Stomach (tissue), 9 donors: ENCODE measurements around the gene PLXNA2. TPM values are rescaled to one million over a fixed set of nuclear protein-coding genes. Genes with fewer than 3 reads are reported as not detected.
A peak's percentile ranks its signal among the peaks of the same experiment; 100 is the strongest.

Experiments
- DNase-seq, 2 donors: peaks; one replicate each; pipeline versions ENCODE4 v3.0.0 to v3.0.0-alpha.2; 2013 to 2019
- H3K27ac ChIP-seq, 5 donors: fragments of 200-600 bp in 4 of 5; sonication (generic) in 4 of 5; one replicate each; pipeline ENCODE4 v1.5.1; 2013 to 2019; ENCODE audit warnings: mild to moderate bottlenecking in 1 of 5, moderate library complexity in 1 of 5
- H3K27me3 ChIP-seq, 3 donors: fragments of 200-600 bp; sonication (generic); one replicate each; pipeline ENCODE4 v1.5.1; 2017 to 2019; ENCODE audit warnings: mixed run types in 1 of 3
- H3K36me3 ChIP-seq, 4 donors: fragments of 200-600 bp; sonication (generic); 1 replicate in 3 of 4; 2 replicates in 1 of 4; pipeline ENCODE4 v1.5.1; 2016 to 2019
- H3K4me1 ChIP-seq, 4 donors: fragments of 200-600 bp; sonication (generic); one replicate each; pipeline ENCODE4 v1.5.1; 2016 to 2019
- H3K4me3 ChIP-seq, 4 donors: fragments of 200-600 bp; sonication (generic) in 3 of 4; one replicate each; pipeline ENCODE4 v1.5.1; 2016 to 2019; ENCODE audit warnings: mild to moderate bottlenecking in 1 of 4
- H3K9me3 ChIP-seq, 4 donors: fragments of 200-600 bp; sonication (generic); one replicate each; pipeline ENCODE4 v1.5.1; 2016 to 2019
- CTCF ChIP-seq, 7 experiments: fragments of 450-650 bp in 4 of 7; fragments of 200-600 bp in 3 of 7; sonication (generic) in 3 of 7; IDR thresholded peaks; one replicate each; pipeline ENCODE4 v1.5.1; 2016 to 2019; ENCODE audit warnings: antibody characterized with exemption in 7 of 7, control low read depth in 2 of 7, mild to moderate bottlenecking in 1 of 7
- EP300 ChIP-seq: sonication (generic); formaldehyde crosslinking; IDR thresholded peaks from one replicate; pipeline ENCODE4 v1.6.1; 2017; ENCODE audit warnings: antibody characterized with exemption
- POLR2A ChIP-seq, 4 donors: fragments of 450-650 bp; IDR thresholded peaks; one replicate each; pipeline ENCODE4 v1.6.1; 2016; ENCODE audit warnings: antibody characterized with exemption in 4 of 4, control low read depth in 2 of 4, mild to moderate bottlenecking in 1 of 4, moderate library complexity in 1 of 4
- POLR2AphosphoS5 ChIP-seq, 3 donors: sonication (generic); formaldehyde crosslinking; IDR thresholded peaks; one replicate each; pipeline ENCODE4 v1.6.1; 2016; ENCODE audit warnings: antibody characterized with exemption in 3 of 3
- WGBS, 5 donors: extraction: QIAGEN DNeasy Blood & Tissue Kit in 3 of 5; methylation state at CpG; one replicate each; pipeline versions ENCODE4 v1.1.5 to v1.1.7; 2013 to 2018; 5-methylcytosine and 5-hydroxymethylcytosine counted together
- intact Hi-C: fragments of 100-400 bp; cut with DNase I; formaldehyde crosslinking; loops from one replicate; pipeline ENCODE4 v1.15.1; 2023; ENCODE audit warnings: low total_unique reads
- polyA plus RNA-seq, 3 donors: library from polyadenylated mRNA; stranded (reverse); fragments of 200-250 nt; gene quantifications; one replicate each; pipeline ENCODE4 v1.2.3, GENCODE V29; 2013
- total RNA-seq, 5 donors: library from RNA; depleted of rRNA; stranded (reverse); fragments of >200 nt; gene quantifications; one replicate each; pipeline versions ENCODE4 v1.1.0 to v1.2.3, GENCODE V29; 2014 to 2016
- donor health status: healthy with polysubstance abuse.
- donor health status: Bipolar disorder and iron deficiency.
- donor health status: healthy.

PLXNA2 gene
- total and polyA plus RNA-seq, 8 donors: 2.7 to 185 (median 28.7) TPM

- Histone ChIP-seq H3K9me3 (no peaks in the 10 kb centered on the region), H3K27ac (peak overlapping the region; percentile 73 to 97 (median 92)), H3K4me1 (peaks cover 90 to 100% (median 97%) of the 10 kb centered on the region in 4 donors), H3K27me3 (no peaks in the 10 kb centered on the region), H3K4me3 (peak overlapping the region in 1 of 4 donors; percentile 7), H3K36me3 (peaks cover 0 to under 1% (median 0%) of the 10 kb centered on the region in 4 donors)
- DNase-seq: peak; percentile 48 to 83
- 14 to 32% (median 19%) methylated on average over 17 of the region's 17 CpGs for WGBS, 5 donors
- intact Hi-C loops: no loop called here
- no peak for TF ChIP-seq EP300
- TF ChIP-seq POLR2A (IDR thresholded peaks at IDR 0.05): no peak
- TF ChIP-seq CTCF (IDR thresholded peaks at IDR 0.05): no peak
- peak in 1 of 3 donors; percentile 17 for TF ChIP-seq POLR2AphosphoS5 (IDR thresholded peaks at IDR 0.05)
Observed at GRCh38 chr1:208235982-208236761, 8.0 kb downstream of the PLXNA2 start.

- intact Hi-C loops: no loop called here
- TF ChIP-seq CTCF (IDR thresholded peaks at IDR 0.05) (no peak), EP300 (no peak), POLR2AphosphoS5 (IDR thresholded peaks at IDR 0.05) (no peak), POLR2A (IDR thresholded peaks at IDR 0.05) (no peak)
- peak overlapping the region; percentile 73 to 97 (median 92) for H3K27ac ChIP-seq
Observed at GRCh38 chr1:208235356-208235981, 8.7 kb downstream of the PLXNA2 start.

DNA sequence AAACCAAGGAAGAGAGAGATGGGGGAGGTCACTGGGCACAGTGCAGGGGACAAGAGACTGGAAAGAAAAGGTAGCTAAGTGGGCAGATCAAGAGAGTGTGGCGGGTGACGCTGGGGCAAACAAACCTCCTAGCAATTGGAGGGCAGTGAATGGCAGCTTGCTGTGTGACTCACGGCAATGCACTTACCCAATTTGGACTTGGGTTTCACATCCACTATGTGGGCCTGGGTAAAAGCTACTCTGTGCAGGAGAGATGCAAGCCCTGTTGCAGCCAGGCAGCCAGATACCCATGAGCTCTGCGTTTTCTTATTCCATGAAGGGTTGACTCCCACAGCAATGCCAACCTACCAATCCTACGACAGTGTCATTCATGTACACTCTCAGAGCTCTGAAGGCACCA lies 9.5 kb downstream of the PLXNA2 start:
- intact Hi-C loops: no loop called here
- Histone ChIP-seq H3K27ac (peak overlapping the region in 4 of 5 donors; percentile 82 to 97 (median 92)), H3K4me3 (no peak overlapping the region), H3K4me1 (peaks cover 83 to 100% (median 92%) of the 10 kb centered on the region in 4 donors), H3K27me3 (no peaks in the 10 kb centered on the region), H3K36me3 (peaks cover 0 to 3% (median 0%) of the 10 kb centered on the region in 4 donors), H3K9me3 (no peaks in the 10 kb centered on the region)
- 73 to 89% (median 83%) methylated on average over 5 of the region's 5 CpGs for WGBS, 5 donors
- no peak for DNase-seq
- no peak for TF ChIP-seq POLR2AphosphoS5 (IDR thresholded peaks at IDR 0.05)
- TF ChIP-seq POLR2A (IDR thresholded peaks at IDR 0.05): no peak
- no peak for TF ChIP-seq EP300
- TF ChIP-seq CTCF (IDR thresholded peaks at IDR 0.05): no peak

More at GRCh38 chr1:208235356-208235981, 8.7 kb downstream of the PLXNA2 start:
- no peak for DNase-seq
- Histone ChIP-seq H3K27me3 (no peaks in the 10 kb centered on the region), H3K9me3 (no peaks in the 10 kb centered on the region), H3K36me3 (peaks cover 0 to 3% (median 0%) of the 10 kb centered on the region in 4 donors), H3K4me1 (peaks cover 90 to 100% (median 95%) of the 10 kb centered on the region in 4 donors), H3K4me3 (no peak overlapping the region)
- 42 to 58% (median 46%) methylated on average over 9 of the region's 9 CpGs for WGBS, 5 donors

GRCh38 chr1:208233978-208234377 lies 10.2 kb downstream of the PLXNA2 start:
- WGBS, 5 donors: 20 to 40% (median 30%) methylated on average over 3 of the region's 3 CpGs
- Histone ChIP-seq H3K4me1 (peaks cover 77 to 100% (median 89%) of the 10 kb centered on the region in 4 donors), H3K36me3 (peaks cover 0 to 3% (median 0%) of the 10 kb centered on the region in 4 donors)

More at GRCh38 chr1:208233978-208234377, 10.2 kb downstream of the PLXNA2 start:
- intact Hi-C loops: no loop called here
- Histone ChIP-seq H3K27ac (peak overlapping the region; percentile 68 to 97 (median 92)), H3K9me3 (no peaks in the 10 kb centered on the region), H3K27me3 (no peaks in the 10 kb centered on the region), H3K4me3 (no peak overlapping the region)
- no peak for TF ChIP-seq EP300
- no peak for TF ChIP-seq POLR2AphosphoS5 (IDR thresholded peaks at IDR 0.05)
- TF ChIP-seq POLR2A (IDR thresholded peaks at IDR 0.05): no peak
- no peak for TF ChIP-seq CTCF (IDR thresholded peaks at IDR 0.05)
- DNase-seq: no peak
